Epithelial cell of umbilical artery (primary cell): ENCODE results near the gene CBFA2T2. TPM values are rescaled to one million over a fixed set of nuclear protein-coding genes. Genes with fewer than 3 reads are reported as not detected.

Source experiments
- total RNA-seq: library from RNA; depleted of rRNA; stranded (reverse); fragments of >200 nt; gene quantifications from 2 replicates; pipeline ENCODE4 v1.2.3, GENCODE V29; 2014

The CBFA2T2 gene
- 3.2 and 5.3 TPM in 2 replicates for total RNA-seq

GRCh38 chr20:33490023-33490933 lies at the start of gene CBFA2T2:
CBFA2T2 (plus strand) TSS chr20:33490096; CDS start chr20:33490268, 172 bp downstream.

GRCh38 chr20:33443512-33444239 lies 46.2 kb upstream of the CBFA2T2 start, which contains the start of gene SNTA1:
SNTA1 (minus strand) TSS chr20:33443763; CDS start chr20:33443620, 143 bp downstream.

GRCh38 chr20:33662172-33662571 lies 172.3 kb downstream of the CBFA2T2 start, which contains the start of gene C20orf144:
C20orf144 (plus strand) TSS chr20:33662327; CDS start chr20:33662346, 19 bp downstream.

GRCh38 chr20:33666293-33667244 lies 176.7 kb downstream of the CBFA2T2 start, which contains the start of gene ACTL10:
ACTL10 (plus strand) TSS chr20:33666943; CDS start chr20:33667498, 555 bp downstream.

GRCh38 chr20:33674294-33675135 lies 184.6 kb downstream of the CBFA2T2 start, which contains the start of gene NECAB3:
NECAB3 (minus strand) TSS chr20:33674428; CDS start chr20:33674352, 76 bp downstream.

GRCh38 chr20:33686100-33686983 lies 196.4 kb downstream of the CBFA2T2 start, which contains the start of gene E2F1:
E2F1 (minus strand) TSS chr20:33686385; CDS start chr20:33686264, 121 bp downstream.

Other genes starting within 250 kb of the CBFA2T2 start
- gene BPIFB1, start 206.9 kb upstream of the CBFA2T2 start, total RNA-seq: not detected in 2 replicates
- gene CDK5RAP1, start 88.6 kb upstream of the CBFA2T2 start, total RNA-seq: 25.3 and 33.1 TPM in 2 replicates
- 6.8 and 7.1 TPM in 2 replicates for gene SNTA1, start 46.3 kb upstream of the CBFA2T2 start, total RNA-seq
- gene C20orf144, start 172.2 kb downstream of the CBFA2T2 start, total RNA-seq: 0.32 TPM in 1 of 2 replicates, not detected in the other
- 3.6 and 4.0 TPM in 2 replicates for gene ACTL10, start 176.8 kb downstream of the CBFA2T2 start, total RNA-seq
- 15.2 and 19.5 TPM in 2 replicates for gene NECAB3, start 184.3 kb downstream of the CBFA2T2 start, total RNA-seq
- 11.4 and 12.0 TPM in 2 replicates for gene E2F1, start 196.3 kb downstream of the CBFA2T2 start, total RNA-seq
- gene PXMP4, start 230.2 kb downstream of the CBFA2T2 start, total RNA-seq: 3.9 and 4.3 TPM in 2 replicates
- gene ZNF341, start 241.9 kb downstream of the CBFA2T2 start, total RNA-seq: 0.65 and 0.76 TPM in 2 replicates